Astrocyte of the cerebellum (primary cell): ENCODE results near the gene PDE11A.

Experiments
- DNase-seq: peaks from one replicate; pipeline ENCODE4 v3.0.0-alpha.2; 2011; ENCODE audit warnings: low read depth
- H3K4me3 ChIP-seq: 2 replicates; pipeline ENCODE4 v1.5.1; 2011; ENCODE audit warnings: mild to moderate bottlenecking, low read depth, low read length, moderate library complexity
- CTCF ChIP-seq: IDR thresholded peaks from 2 replicates; pipeline ENCODE4 v1.5.1; 2012; ENCODE audit warnings: low read length, low read depth, moderate library complexity, mild to moderate bottlenecking; ENCODE audit errors: missing control alignments
- in situ Hi-C: cut with HindIII; loops from 2 replicates; pipeline ENCODE4 v1.10.0; 2017; ENCODE audit warnings: low sequenced_read_pairs

Gene PDE11A

GRCh38 chr2:178072383-178073301, at the start of gene PDE11A:
Gene PDE11A (minus strand): TSS chr2:178072777. CDS start chr2:178072437, 340 bp downstream.
- peak within 1 kb of the TSS; percentile 50 for H3K4me3 ChIP-seq
- no peak for TF ChIP-seq CTCF
- peak; percentile 40 for DNase-seq

DNA sequence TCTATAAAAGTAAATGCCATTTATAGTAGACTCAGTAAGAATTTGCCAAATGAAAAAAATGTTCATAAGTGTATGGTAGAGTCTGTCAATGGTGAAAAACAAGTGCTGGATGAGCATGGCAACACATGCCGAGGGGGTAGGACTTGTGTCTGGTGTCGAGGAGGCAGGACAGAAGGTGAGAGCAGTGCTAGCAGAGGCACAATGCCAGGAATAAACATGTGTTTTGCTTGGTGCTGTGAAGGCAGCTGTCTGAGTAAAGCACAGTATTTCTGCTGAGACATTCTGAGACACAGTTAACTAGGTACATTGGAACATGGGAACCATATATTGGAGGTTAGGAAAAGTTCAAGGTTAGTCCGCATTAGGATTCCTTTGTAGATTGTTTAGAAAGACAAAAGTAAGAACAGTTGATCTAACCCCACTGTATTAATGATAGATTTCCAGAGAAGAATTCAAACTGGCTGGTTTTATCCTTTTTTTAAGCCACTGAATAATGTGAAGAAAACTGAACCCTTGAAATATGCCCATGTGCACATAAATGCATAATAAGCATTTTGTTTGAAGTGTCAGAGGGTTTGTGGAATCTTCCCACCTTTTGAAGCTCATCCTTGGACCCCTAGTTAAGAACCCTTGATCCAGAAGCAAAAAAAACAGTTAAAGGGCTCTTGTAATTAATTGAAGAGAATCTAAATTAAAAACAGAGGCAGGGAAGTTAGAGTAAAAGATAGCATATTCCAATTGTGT, 46.8 kb upstream of the PDE11A start:
- no peak for TF ChIP-seq CTCF
- no peak for DNase-seq
- in situ Hi-C loops: no loop called here

More at GRCh38 chr2:178072383-178073301, at the start of gene PDE11A:
- in situ Hi-C loops: no loop called here

DNA sequence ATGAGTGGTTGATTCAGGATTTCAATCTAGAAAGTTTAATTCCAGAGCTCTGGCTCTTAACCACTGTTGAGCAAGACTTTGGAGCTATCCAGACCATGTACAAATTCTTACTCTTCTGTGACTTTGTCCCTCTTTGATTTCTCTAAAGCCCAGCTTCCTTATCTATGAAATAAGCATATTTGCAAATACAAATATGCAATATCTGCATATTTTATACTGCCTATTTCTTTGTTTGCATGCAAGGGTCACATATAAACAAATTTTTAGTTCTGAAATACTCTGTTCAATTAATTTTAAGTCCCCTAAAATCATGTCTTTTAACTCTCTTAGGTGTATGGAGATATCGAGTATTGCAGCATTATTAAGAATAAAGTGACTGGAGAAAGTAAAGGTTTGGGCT, 45.1 kb upstream of the PDE11A start:
- in situ Hi-C loops: no loop called here
- no peak overlapping the region for H3K4me3 ChIP-seq
- no peak for TF ChIP-seq CTCF
- no peak for DNase-seq

More for the DNA sequence above, 46.8 kb upstream of the PDE11A start:
- no peak overlapping the region for H3K4me3 ChIP-seq

DNA sequence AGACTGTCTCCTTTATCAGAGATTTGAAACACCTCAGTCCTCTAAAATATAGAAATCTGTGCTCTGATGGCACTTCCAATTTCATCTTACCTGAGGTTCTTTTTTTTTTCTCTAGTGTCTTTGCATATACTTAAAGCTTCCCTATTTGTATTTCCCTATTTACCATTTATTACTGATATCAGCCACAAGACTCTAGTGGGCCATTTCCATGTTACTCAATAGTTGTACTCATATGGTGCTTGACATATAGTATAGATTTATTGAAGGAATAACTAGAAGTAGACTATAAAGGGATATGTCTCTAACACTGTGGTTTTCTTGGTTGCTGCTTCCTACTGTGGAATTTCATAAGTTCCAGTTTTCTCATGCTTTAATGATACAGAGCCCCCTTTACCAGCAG, 42.7 kb upstream of the PDE11A start:
- in situ Hi-C loops: no loop called here
- TF ChIP-seq CTCF: no peak
- H3K4me3 ChIP-seq: no peak overlapping the region
- no peak for DNase-seq

DNA sequence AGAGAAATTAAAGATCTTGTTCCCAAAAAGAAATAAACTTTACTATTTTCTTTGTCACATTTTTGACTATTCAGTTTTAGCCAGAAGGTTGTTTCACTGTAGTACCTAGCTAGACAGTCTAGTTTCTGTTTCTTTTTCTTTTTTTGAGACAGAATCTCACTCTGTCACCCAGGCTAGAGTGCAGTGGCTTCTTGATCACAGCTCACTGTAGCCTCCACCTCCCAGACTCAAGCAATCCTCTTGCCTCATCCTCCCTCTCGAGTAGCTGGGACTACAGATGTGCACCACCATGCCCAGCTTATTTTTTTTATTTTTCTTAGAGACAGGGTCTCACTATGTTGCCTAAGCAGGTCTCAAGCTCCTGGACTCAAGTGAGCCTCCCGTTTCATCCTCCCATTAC, 41.9 kb upstream of the PDE11A start:
- no peak for TF ChIP-seq CTCF
- in situ Hi-C loops: no loop called here
- no peak for DNase-seq
- no peak overlapping the region for H3K4me3 ChIP-seq

DNA sequence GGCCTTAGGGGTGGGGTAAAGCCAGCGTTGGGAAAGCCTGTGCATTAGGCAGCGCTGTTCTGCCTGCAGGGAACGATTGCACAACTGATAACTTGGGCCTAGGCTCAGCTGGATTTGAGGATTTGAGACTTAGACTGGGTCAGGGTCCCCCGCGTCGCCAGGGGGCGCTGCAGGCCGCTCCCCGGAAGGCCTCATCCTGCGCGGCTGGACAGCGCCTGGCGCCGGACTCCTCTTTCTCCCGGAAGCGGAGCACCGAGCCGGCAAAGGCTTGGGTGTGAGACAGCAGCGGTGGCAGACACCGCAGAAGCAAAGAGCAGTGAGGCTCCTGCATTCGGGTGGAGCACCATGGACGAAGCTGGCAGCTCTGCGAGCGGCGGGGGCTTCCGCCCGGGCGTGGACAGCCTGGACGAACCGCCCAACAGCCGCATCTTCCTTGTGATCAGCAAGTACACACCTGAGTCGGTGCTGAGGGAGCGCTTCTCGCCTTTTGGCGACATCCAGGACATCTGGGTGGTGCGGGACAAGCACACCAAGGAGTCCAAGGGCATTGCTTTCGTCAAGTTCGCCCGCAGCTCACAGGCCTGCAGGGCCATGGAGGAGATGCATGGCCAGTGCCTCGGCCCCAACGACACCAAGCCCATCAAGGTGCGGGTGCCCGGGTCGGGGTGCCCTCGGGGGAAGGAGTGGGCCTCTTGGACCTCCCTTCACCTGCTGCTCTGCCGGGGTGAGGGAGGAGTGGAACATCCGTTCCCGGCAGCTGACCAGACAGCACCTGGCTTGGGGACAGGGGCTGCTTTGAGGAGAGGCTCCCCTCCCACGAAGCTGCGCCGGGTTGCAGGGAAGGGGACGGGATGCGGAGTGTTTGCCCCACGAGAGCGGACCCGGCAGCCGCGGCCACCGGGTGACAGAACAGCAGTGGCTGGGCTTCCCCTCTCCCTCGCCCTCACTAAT, 39.9 kb upstream of the PDE11A start, which contains the start of gene RBM45:
RBM45 (plus strand) TSS at position 236 of the 951 bp plus-strand sequence; CDS start at position 346, 110 bp downstream.
- peak; percentile 72 for DNase-seq
- in situ Hi-C loops: no loop called here
- TF ChIP-seq CTCF: peak; percentile 98
- H3K4me3 ChIP-seq: peak within 1 kb of the TSS; percentile 68
